NCI-H146 (cell line): Measurements from ENCODE around the gene CASKIN1.

ENCODE experiments used
- DNase-seq: peaks from one replicate; lab custom pipeline; 2025; lab: John Stamatoyannopoulos, UW

Gene CASKIN1

DNA sequence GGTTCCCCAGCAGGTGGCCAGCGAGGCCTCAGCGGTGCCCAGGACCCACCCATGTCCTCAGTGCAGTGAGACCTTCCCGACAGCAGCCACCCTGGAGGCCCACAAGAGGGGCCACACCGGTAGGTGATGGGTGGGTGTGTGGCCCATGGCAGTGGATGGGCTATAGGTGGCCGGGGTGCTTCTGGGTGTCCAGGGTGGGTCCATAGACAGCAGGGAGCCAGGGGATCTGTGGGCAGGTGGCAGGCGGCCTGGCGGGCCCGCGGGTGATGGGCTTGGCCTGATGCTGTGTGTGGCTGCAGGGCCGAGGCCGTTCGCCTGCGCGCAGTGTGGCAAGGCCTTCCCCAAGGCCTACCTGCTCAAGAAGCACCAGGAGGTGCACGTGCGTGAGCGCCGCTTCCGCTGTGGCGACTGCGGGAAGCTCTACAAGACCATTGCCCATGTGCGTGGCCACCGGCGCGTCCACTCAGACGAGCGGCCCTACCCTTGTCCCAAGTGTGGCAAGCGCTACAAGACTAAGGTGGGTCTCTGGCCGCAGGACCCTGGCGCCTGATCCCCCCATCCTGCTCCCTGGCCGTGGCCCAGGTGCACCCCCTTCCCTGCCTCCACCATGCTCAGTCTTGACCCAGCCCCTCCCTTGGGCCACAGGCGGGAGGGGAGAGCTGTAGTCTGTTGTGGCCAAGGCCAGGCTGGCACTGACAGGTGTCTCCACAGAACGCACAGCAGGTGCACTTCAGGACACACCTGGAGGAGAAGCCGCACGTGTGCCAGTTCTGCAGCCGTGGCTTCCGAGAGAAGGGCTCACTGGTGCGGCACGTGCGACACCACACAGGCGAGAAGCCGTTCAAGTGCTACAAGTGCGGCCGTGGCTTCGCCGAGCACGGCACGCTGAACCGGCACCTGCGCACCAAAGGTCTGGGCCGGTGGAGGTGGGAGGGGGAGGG lies 37.7 kb upstream of the CASKIN1 start:
- DNase-seq: no peak

DNA sequence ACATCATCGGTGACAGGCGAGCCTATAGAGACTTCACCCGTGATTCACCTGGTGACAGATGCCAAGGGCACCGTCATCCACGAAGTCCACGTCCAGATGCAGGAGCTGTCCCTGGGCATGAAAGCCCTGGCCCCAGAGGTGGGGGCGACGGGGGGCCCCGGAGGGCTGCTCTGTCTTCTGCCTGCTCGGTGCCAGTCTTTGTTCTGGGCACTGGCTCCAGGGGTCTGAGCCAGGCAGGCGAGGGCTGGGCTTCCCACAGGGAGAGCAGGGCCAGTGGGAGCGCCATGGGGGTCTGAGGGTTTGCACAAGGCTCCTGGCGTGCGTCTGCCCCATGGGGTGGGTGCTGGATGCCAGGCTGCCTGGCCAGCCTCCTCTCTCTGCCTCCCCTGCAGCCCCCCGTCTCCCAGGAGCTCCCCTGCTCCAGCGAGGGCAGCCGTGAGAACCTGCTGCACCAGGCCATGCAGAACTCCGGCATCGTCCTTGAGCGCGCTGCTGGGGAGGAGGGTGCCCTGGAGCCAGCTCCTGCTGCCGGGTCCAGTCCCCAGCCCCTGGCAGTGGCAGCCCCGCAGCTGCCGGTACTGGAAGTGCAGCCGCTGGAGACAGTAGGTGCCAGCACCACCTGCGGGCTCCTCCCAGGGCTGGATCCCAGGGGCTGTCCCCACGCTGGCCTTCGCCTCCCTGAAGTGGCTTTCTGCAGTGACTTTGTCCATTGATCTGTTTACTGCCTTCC lies 36.8 kb upstream of the CASKIN1 start:
- DNase-seq: no peak

DNA sequence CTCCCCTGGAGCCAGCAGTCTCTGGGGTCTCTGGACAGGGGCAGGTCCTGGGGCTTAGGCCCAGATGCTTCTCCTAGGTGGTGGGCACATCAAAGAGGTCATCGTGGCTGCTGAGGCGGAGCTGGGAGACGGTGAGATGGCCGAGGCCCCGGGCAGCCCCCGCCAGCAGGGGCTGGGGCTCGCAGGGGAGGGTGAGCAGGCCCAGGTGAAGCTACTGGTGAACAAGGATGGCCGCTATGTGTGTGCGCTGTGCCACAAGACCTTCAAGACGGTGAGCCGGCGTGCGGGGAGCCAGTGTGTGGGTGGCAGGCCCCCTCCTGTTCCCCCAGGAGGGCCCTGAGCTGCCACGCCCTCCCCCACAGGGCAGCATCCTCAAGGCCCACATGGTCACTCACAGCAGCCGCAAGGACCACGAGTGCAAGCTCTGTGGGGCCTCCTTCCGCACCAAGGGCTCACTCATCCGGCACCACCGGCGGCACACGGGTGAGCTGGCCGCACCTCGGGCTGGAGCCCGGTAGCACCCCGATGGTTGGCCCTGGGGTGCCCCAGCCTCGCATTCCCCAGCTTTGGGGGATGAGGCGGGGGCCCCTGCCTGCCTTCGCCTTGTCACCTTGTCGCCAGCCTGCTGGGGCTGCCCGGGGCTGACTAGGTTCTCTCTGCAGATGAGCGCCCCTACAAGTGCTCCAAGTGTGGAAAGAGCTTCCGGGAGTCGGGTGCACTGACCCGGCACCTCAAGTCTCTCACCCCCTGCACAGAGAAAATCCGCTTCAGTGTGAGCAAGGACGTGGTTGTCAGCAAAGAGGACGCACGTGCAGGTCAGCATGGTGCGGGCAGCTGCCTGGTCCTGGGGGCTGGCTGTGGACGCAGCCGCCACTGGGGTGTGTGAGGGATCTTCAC lies 35.9 kb upstream of the CASKIN1 start:
- DNase-seq: no peak

DNA sequence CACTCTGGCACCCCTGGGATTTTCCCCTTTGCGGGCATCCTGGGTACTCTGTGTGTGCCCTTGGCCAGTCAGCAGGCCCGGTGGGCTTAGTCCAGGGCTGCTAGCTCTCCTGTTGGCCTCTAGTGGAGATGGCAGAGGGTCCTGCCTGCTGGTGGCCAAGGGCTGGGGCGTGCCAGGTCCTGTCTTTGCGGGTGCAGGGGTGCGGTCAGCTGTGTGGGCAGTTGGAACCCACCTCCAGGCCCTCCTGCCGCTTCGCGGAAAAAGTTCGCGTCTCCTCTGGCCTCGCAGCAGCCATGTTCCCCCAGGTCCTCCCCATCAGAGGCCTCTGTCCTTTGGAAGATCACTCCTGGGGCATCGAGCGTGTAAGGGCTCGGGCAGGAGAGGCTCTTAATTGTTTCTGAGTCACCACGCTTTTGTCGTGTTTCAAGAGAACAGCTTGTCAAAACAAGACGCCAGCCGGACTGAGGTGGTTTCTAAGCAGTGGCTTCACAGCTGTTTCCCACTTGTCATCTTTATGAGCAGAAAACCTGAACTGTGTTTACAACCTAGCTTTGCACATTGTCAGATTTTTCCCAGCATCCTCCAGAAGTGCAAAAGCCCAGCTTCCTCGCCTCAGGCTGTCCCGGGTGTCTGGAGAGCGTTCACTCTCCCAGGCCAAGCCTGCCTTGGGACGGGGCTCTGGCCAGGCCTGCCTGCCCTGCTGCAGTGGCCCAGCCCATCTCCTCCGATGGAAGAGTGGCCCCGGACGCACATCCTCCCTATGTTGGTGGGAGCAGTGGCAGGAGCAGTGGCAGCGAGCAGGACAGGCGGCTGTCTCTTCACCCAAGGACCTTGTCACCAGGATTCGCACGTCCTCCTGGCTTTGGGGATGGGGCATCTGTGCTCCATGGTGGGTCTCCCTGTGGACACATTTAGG lies 34.9 kb upstream of the CASKIN1 start:
- DNase-seq: no peak

DNA sequence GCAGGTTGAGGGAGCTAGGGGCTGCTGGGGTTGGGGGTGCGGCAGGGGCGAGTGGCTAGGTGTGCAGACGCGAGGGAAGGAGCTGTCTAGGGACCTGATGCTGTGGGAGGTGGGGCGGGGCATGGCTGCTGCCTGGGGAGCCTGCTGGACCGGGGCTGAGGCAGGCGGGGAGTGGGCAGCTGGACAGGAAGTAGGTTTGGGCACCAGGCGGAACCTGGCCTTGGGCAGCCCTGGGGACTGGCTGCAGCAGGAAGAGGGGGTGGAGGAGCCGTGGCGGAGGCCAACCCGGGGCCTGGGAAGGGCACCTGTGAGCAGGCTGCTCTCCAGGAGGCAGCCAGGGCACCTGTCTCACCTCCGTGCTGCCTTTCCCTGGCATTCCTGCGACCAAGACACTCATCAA lies 34.0 kb upstream of the CASKIN1 start:
- DNase-seq: no peak

DNA sequence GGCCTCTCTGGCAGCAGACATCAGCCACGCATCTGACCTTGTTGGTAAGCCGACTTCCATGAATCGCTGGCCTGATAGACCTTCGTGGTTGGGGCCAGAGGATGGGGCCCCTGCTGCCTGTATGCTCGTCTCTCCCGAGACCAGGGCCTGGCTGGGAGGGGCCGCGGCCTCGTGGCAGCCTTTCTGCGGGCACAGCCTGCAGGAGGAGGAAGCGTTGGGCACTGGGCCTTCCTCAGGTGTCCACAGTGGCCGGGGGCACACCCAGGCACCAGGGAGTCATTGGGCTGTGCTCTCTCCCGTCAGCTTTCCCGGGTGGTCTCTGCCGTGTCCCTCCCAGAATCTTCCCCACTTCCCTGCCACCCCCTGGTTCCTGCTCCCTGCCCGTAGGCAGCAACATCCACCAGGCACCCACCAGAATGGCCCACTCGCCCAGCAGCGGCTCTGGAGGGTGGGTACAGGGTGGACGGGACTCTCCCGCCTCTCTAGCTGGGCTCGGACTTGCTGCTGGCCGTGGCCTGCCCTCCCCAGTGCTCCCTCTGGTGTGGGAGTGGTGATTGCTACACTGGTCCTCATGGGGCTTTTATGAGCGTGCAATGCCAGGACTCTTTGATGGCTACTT lies 33.3 kb upstream of the CASKIN1 start:
- no peak for DNase-seq

DNA sequence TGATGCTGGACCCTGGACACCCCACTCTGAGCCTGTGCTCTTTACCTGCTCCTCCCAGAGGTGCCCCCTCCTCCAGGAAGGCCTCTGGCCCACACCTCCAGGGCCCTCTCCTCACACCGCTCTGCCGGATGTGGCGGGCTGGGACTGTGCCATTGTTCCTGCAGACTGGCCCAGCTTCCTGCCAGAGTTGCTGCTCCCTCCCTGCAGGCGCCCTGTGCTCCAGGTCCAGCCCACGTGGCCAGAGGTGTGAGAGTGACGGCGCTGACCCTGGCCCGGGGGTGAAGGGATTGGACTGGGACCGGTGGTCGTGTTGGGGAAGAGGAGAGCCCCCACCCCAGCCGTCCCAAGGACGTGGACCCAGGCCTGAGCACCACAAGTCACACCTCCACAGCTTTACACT lies 32.7 kb upstream of the CASKIN1 start:
- DNase-seq: no peak

DNA sequence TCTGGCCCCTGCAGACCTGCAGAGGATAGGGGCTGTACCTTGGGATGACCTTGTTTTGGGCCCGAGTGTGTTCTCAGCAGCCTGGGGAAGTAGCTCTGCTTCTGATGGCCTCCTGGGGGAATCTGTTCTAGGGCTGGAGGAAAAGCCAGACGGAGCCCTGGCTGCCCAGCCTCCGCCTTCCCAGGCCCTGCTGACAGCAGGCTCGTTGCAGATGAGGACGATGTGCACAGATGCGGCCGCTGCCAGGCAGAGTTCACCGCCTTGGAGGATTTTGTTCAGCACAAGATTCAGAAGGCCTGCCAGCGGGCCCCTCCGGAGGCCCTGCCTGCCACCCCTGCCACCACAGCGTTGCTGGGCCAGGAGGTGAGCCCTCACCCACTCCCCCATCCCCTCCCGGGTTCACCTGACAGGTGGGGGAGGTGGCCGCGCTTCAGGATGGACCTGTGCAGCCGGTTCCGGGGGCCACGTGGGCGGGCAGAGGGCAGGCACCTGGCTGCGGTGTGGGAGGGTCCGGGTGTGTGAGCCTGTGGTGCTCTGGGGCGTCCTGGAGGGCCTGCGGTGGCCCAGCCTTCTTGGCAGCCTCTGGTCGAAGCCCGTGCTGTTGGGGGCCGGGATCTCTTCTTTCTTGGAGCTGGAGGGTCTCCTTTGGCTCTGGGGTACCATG lies 31.9 kb upstream of the CASKIN1 start:
- DNase-seq: no peak

DNA sequence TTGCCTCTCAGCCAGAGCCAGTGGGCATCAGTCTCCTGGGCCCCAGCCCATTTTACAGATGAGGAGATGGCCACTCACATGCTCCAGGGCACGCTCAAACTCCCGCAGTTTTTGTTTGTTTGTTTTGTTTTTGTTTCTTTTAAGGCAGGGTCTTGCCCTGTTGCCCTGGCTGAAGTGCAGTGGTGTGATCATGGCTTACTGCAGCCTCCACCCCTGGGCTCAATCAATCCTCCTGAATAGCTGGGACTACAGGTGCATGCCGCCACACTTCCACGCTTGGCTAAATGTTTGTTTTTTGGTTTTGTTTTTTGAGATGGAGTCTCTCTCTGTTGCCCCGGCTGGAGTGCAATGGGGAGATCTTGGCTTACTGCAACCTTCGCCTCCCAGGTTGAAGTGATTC lies 30.5 kb upstream of the CASKIN1 start:
- DNase-seq: no peak

DNA sequence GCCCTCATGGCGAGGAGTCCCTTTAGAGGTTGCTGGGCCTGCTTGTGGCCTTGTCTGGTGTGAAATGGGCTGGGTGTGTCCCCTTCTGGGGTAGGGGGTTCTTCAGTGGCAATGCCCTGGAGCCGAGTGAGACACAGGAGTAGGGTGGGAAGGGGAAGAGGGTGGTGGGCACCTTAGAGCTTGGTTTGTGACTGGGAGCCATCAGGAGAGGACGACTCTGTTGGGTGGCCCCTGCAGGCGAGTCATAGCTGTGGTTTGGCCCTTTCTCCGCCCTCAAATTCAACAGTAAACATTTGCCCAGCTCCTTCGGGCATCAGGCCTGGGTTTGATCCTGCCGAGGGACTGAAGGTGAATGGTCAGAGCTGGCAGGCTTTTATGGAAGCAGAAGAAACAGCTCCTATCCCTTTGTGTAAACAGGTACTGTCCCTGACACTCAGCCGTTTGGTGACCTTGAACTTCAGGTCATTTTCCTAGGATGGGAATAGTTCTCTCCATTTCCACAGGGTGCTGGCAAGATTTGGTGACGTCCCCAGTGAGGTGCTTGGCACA lies 29.9 kb upstream of the CASKIN1 start:
- no peak for DNase-seq

DNA sequence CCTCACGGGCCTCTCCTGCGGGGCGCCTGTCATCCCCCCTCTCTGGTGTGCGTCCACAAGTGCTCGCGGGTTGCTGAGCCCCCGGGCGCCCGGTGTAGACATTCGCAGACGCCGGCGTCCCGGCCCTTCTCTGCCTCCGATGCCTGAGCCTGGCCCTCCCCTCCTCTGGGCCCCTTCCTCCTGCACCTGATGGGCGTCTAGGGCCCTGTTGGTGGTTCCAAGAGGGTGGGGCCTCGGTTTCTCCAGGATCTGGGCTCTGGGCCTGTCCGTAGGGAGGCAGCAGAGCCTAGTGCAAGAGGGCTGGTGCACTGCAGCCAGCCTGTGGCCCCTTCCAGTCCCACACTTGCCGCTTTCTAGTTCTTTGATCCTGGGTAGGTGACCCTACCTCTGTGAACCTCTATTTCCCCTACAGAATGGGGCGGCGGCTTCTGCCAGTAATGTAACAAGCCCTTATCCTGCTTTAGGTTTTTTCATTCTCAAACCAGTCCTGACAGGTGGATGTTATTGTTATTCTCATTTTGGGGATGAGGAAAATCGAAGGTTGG lies 27.6 kb upstream of the CASKIN1 start:
- DNase-seq: peak; percentile 72

DNA sequence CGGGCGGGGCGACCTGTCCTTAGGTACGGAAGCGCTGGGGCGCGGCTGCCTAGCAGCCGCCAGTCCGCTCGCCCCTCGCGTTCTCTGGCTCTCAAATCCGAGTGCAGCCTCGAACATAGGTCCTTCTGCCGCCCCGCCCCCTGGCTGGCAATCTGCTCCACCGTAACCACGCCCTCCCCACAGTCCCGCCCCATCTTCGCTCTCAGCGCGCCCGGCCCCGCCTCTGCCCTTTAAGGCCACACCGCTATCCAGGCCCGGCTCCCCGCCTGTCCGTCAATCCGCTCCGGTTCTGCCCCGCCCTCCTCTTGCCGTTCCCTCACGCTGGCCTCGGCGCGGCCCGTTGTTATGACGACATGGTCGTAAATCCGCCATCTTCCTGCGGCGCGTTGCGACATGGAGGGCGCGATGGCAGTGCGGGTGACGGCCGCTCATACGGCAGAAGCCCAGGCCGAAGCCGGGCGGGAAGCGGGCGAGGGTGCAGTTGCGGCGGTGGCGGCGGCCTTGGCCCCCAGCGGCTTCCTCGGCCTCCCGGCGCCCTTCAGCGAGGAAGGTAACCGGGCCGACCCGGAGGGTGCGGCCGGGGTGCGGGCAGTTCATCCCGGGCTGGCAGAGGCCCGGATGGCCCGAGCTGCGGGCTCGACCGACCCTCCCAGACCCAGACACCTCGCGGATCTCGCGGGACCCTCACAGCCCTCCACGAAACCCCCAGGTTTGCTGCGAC lies 27.0 kb upstream of the CASKIN1 start, which contains the start of gene E4F1:
E4F1 (plus strand) TSS at position 371 of the 721 bp plus-strand sequence; CDS start at position 394, 23 bp downstream.
- peak; percentile 100 for DNase-seq

DNA sequence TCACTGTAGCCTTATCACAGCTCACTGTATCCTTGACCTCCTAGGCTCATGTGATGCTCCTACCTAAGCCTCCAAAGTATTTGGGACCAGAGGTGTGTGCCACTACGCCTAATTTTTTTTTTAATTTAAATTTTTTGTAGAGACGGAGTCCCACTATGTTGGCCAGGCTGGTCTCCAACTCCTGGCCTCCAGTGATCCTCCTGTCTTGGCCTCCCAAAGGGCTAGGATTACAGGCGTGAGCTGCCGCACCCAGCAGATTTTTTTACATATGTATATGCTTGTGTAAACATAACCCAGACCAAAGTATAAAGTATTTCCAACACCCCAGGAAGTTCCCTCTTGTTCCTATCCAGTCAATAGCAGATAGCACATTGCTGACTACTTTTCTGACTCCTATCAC lies 19.9 kb upstream of the CASKIN1 start:
- no peak for DNase-seq

DNA sequence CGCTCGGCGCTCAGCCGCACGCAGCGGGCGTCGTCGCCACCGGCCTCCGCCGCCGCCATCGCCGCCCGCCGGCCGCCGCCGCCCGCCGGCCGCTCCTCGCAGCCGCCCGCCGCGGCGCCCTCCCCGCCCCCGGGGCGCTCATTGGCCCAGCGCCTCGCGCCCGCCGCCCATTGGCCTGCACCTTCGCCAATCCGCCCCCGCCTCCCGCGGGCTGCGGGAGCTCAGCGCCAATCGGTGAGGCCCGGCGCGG lies 18.2 kb upstream of the CASKIN1 start, which contains the start of gene PGP:
PGP (minus strand) TSS at position 122 of the 250 bp plus-strand sequence; CDS start at position 59, 63 bp downstream.
- DNase-seq: no peak

DNA sequence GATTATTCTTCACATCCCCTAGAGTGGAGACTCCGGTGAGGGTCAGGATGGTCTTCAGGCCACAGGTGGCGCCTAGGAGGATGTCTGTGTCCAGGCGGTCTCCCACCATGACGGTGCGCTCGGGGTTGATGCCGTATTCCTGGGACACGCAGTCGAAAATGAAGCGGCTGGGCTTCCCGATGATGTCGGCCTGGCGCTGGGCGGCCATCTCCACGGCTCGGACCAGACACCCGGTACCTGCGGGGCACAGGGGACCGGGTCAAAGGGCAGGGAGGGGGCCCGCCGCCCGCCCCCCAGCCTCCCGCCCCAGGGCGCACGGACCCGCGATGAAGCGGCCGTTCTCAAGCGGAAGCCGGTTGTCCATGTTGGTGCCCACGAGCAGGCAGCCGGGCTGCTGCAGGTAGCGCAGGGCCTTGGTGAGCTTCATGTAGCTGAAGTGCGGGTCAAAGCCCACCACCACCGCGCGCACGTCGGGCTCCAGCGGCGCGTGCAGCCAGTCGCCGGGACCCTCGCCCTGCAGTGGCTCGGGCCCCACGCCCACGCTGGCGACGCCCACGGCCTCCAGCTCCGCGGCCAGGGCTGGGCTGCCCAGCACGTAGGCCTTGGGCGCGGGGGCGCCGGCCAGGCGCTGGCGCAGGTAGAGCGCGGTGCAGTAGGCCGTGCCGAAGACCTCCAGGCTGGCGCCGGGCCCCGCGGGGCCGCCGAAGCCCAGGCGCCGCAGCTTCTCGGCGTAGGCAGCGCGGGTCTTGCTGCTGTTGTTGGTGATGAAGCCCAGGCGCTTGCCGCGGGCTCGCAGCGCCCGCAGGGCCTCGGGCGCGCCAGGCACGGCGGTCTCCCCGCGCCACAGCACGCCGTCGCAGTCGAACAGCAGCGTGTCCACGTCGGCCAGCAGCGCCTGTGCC lies 17.7 kb upstream of the CASKIN1 start:
- DNase-seq: peak; percentile 69

DNA sequence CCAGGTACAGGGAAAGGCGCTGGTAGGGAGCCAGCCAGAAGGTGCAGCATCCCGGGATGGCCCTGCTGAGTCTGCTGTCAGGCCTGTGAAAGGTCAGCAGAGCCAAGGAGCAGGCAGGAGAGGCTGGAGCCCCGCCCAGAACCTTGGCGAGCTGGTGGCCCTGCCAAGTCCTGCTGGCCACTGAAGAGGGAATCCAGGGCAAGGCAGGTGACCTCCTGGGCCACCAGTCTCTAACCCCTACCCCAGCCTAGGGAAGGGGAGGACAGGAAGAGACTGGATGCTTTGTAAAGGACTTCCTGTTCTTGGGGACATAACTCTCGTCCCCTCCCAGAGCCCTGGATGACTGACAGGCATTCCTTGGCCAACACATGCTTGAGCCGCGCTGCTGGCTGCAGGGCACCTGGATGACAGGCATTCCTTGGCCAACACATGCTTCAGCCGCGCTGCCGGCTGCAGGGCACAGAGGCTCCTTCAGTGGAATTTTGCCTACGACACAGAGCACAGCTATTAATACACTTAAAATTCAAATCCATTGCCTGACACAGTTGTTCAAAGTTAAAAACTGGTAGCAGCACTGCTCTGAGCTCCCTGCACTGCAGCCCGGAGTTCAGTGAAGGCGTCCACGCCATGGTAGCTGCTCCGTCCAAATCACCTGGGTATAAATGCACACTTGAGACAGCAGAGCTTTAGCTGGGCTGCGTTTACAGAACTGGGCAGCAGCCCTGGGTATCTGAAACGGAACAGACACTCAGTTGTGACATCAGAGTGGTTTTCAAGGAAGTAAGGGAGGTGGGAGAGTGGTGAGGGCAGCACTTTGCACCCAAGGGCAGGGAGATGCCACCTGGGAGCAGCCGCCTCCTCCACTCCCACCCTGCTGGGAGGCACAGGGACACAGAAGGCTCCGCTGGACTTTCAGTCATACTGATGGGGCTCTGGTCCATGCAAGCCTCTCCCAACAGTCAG lies 16.2 kb upstream of the CASKIN1 start:
- DNase-seq: no peak

DNA sequence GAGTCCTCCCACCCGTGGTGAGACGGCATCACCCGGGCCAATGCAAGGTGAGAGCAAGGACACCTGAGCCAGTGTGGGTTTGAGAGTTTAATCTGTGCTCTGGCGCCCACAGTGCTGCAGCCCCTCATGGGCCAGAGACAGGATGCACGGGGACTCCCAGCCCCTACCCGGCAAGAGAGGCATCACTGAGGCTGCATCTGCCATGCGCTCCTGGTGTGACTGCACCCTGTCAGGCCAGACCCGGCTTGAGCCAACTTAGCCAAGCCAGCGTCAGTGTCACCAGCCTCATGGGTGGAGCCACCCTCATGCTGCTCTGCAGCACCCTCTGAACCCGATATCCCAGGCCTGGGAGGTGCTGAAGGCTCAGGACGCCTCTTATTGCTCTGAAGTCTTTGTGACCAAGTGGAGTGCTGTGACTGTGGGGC lies 15.5 kb upstream of the CASKIN1 start:
- DNase-seq: no peak
